SK-N-SH treated with all-trans-retinoic acid at 6 μM for 48 hours (cell line): ENCODE data around the gene NBPF6.
"Not testable (repeated sequence)": the region's sequence is repeated elsewhere in the genome, so short reads cannot be mapped to it uniquely, and the experiment has no call there.

ENCODE experiments used
- ARNTL ChIP-seq: fragments of 450-650 bp; formaldehyde crosslinking; IDR thresholded peaks from 2 replicates; pipeline ENCODE4 v1.5.0; 2020; ENCODE audit warnings: low read depth, mild to moderate bottlenecking, moderate library complexity, borderline replicate concordance
- CREB5 ChIP-seq: fragments of 250-450 bp; sonication (Bioruptor Pico); IDR thresholded peaks from 2 replicates; pipeline ENCODE4 v1.5.1; 2020; ENCODE audit warnings: low read depth, mild to moderate bottlenecking, moderate library complexity
- CSDC2 ChIP-seq: fragments of 250-450 bp; sonication (Bioruptor Pico); IDR thresholded peaks from 2 replicates; pipeline ENCODE4 v1.5.0; 2020; ENCODE audit warnings: mild to moderate bottlenecking, moderate library complexity
- ISL1 ChIP-seq: fragments of 250-450 bp; sonication (Bioruptor Pico); IDR thresholded peaks from 2 replicates; pipeline ENCODE4 v2.1.2; 2022; ENCODE audit warnings: mild to moderate bottlenecking, moderate library complexity
- PATZ1 ChIP-seq: fragments of 250-450 bp; sonication (Bioruptor Pico); IDR thresholded peaks from 2 replicates; pipeline ENCODE4 v1.8.0; 2020; ENCODE audit warnings: mild to moderate bottlenecking, moderate library complexity, borderline replicate concordance
- PPARA ChIP-seq: fragments of 250-450 bp; sonication (Bioruptor Pico); IDR thresholded peaks from 2 replicates; pipeline ENCODE4 v1.5.0; 2020; ENCODE audit warnings: mild to moderate bottlenecking, borderline replicate concordance
- TCF4 ChIP-seq: fragments of 250-450 bp; sonication (Bioruptor Pico); IDR thresholded peaks from 2 replicates; pipeline ENCODE4 v1.8.0; 2021; ENCODE audit warnings: mild to moderate bottlenecking, moderate library complexity, borderline replicate concordance
- ZC3H10 ChIP-seq: fragments of 250-450 bp; sonication (Bioruptor Pico); IDR thresholded peaks from 2 replicates; pipeline ENCODE4 v1.5.1; 2021; ENCODE audit warnings: mild to moderate bottlenecking, moderate library complexity
- ZFP3 ChIP-seq: fragments of 250-450 bp; sonication (Bioruptor Pico); IDR thresholded peaks from 2 replicates; pipeline ENCODE4 v1.5.0; 2020; ENCODE audit warnings: mild to moderate bottlenecking, moderate library complexity
- ZFP30 ChIP-seq: fragments of 450-650 bp; formaldehyde crosslinking; IDR thresholded peaks from 2 replicates; pipeline ENCODE4 v1.5.0; 2022; ENCODE audit warnings: mild to moderate bottlenecking, moderate library complexity
- TF ChIP-seq, protein P1 (sequence below): fragments of 250-450 bp; sonication (Bioruptor Pico); IDR thresholded peaks from 2 replicates; pipeline ENCODE4 v1.5.1; 2021; ENCODE audit warnings: mild to moderate bottlenecking, moderate library complexity
- TF ChIP-seq, protein P2 (sequence below): fragments of 250-450 bp; sonication (Bioruptor Pico); IDR thresholded peaks from 2 replicates; pipeline ENCODE4 v1.5.0; 2020; ENCODE audit warnings: mild to moderate bottlenecking, moderate library complexity

GRCh38 chr1:108420129-108420528 lies 30.0 kb upstream of the NBPF6 start:
- TF ChIP-seq ZFP30 (CRISPR knock-in tag); ZFP3 (CRISPR knock-in tag); ISL1 (CRISPR knock-in tag); ARNTL (CRISPR knock-in tag); PATZ1 (CRISPR knock-in tag); CREB5; CSDC2 (CRISPR knock-in tag); TCF4 (CRISPR knock-in tag); ZC3H10; PPARA (CRISPR knock-in tag): not testable (repeated sequence)
- TF ChIP-seq, protein P1, sequence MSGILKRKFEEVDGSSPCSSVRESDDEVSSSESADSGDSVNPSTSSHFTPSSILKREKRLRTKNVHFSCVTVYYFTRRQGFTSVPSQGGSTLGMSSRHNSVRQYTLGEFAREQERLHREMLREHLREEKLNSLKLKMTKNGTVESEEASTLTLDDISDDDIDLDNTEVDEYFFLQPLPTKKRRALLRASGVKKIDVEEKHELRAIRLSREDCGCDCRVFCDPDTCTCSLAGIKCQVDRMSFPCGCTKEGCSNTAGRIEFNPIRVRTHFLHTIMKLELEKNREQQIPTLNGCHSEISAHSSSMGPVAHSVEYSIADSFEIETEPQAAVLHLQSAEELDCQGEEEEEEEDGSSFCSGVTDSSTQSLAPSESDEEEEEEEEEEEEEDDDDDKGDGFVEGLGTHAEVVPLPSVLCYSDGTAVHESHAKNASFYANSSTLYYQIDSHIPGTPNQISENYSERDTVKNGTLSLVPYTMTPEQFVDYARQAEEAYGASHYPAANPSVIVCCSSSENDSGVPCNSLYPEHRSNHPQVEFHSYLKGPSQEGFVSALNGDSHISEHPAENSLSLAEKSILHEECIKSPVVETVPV, result not testable (repeated sequence)
- TF ChIP-seq, protein P2, sequence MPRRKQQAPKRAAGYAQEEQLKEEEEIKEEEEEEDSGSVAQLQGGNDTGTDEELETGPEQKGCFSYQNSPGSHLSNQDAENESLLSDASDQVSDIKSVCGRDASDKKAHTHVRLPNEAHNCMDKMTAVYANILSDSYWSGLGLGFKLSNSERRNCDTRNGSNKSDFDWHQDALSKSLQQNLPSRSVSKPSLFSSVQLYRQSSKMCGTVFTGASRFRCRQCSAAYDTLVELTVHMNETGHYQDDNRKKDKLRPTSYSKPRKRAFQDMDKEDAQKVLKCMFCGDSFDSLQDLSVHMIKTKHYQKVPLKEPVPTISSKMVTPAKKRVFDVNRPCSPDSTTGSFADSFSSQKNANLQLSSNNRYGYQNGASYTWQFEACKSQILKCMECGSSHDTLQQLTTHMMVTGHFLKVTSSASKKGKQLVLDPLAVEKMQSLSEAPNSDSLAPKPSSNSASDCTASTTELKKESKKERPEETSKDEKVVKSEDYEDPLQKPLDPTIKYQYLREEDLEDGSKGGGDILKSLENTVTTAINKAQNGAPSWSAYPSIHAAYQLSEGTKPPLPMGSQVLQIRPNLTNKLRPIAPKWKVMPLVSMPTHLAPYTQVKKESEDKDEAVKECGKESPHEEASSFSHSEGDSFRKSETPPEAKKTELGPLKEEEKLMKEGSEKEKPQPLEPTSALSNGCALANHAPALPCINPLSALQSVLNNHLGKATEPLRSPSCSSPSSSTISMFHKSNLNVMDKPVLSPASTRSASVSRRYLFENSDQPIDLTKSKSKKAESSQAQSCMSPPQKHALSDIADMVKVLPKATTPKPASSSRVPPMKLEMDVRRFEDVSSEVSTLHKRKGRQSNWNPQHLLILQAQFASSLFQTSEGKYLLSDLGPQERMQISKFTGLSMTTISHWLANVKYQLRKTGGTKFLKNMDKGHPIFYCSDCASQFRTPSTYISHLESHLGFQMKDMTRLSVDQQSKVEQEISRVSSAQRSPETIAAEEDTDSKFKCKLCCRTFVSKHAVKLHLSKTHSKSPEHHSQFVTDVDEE, result not testable (repeated sequence)
